K562 (cell line): ENCODE measurements around the gene LCE2C. TPM values are rescaled to one million over a fixed set of nuclear protein-coding genes. Genes with fewer than 3 reads are reported as not detected.

ENCODE experiments used
- ATAC-seq: fragments of 200-7000 bp; cut with Tn5 transposase; 3 replicates; pipeline ENCODE4 v1.9.1; 2020; ENCODE audit warnings: moderate library complexity
- BruUV-seq: library from RNA; stranded (reverse); fragments of 400-500 nt; replicated peaks from 2 replicates; lab custom pipeline; 2021; lab: Mats Ljungman, UMichigan
- CTCF ChIA-PET: fragments of 300-600 bp; formaldehyde crosslinking; extraction: SDS; loops from one replicate; lab custom pipeline; 2021; ENCODE audit warnings: low intra/inter-chr PET ratio; lab: Yijun Ruan, JAX
- POLR2A ChIA-PET: fragments of 300-600, 350-650 bp; sonication (Branson Sonifier 250); formaldehyde crosslinking; extraction: SDS; loops from one replicate; lab custom pipeline; 2021; ENCODE audit warnings: antibody characterized with exemption, inconsistent platforms; lab: Yijun Ruan, JAX
- DNase-seq, 4 experiments: peaks; one replicate each; pipeline versions ENCODE4 v3.0.0 to v3.0.0-alpha.2; 2011 to 2018; ENCODE audit warnings: low spot score in 3 of 4, mixed read lengths in 3 of 4; ENCODE audit errors: extremely low read depth in 1 of 4
- FAIRE-seq: peaks from 2 replicates; lab custom pipeline; 2011; peaks lifted over from hg19 to GRCh38; lab: Jason Lieb, UNC
- H2AFZ ChIP-seq: 2 replicates; pipeline ENCODE4 v1.6.0; 2011; ENCODE audit warnings: low read depth, low read length, control low read depth, inconsistent platforms
- H3K27ac ChIP-seq: fragments of 200-600 bp; 3 replicates; pipeline ENCODE4 v1.8.0; 2011; ENCODE audit warnings: low read depth, mild to moderate bottlenecking, control low read depth, inconsistent platforms, low read length, moderate library complexity, mixed read lengths; ENCODE audit errors: extremely low read depth
- H3K27me3 ChIP-seq, 2 experiments: fragments of 300-600 bp in 1 of 2; 2 replicates in 1 of 2; 3 replicates in 1 of 2; pipeline versions ENCODE4 v1.6.0 to v1.8.0; 2011; ENCODE audit warnings: inconsistent platforms in 2 of 2, low read length in 2 of 2, mild to moderate bottlenecking in 1 of 2, mixed read lengths in 1 of 2, moderate library complexity in 1 of 2; ENCODE audit not compliant: control insufficient read depth in 2 of 2, insufficient read depth in 2 of 2
- H3K36me3 ChIP-seq: fragments of 300-600 bp; 3 replicates; pipeline ENCODE4 v1.8.0; 2011; ENCODE audit warnings: mild to moderate bottlenecking, low read length, inconsistent platforms; ENCODE audit not compliant: control insufficient read depth, insufficient read depth
- H3K4me1 ChIP-seq, 2 experiments: fragments of 200-600 bp in 1 of 2; replicated peaks in 1 of 2; 2 replicates in 1 of 2; 3 replicates in 1 of 2; pipeline versions ENCODE4 v1.5.1 to v1.8.0; 2011; ENCODE audit warnings: inconsistent platforms in 2 of 2, low read length in 2 of 2, mild to moderate bottlenecking in 1 of 2, mixed read lengths in 1 of 2, moderate library complexity in 1 of 2; ENCODE audit not compliant: control insufficient read depth in 2 of 2, insufficient read depth in 2 of 2
- H3K4me2 ChIP-seq: 2 replicates; pipeline ENCODE4 v1.6.1; 2011; ENCODE audit warnings: low read length, control low read depth, inconsistent platforms, mixed read lengths; ENCODE audit not compliant: insufficient read depth
- H3K4me3 ChIP-seq: fragments of 200-600 bp; sonication (generic), shearing (Covaris generic); 2 replicates; pipeline ENCODE4 v1.5.1; 2016; ENCODE audit warnings: control low read depth, inconsistent platforms
- H3K79me2 ChIP-seq: fragments of 200-600 bp; 3 replicates; pipeline ENCODE4 v1.8.0; 2011; ENCODE audit warnings: low read length, inconsistent platforms; ENCODE audit not compliant: control insufficient read depth, insufficient read depth
- H3K9ac ChIP-seq, 2 experiments: 2 replicates each; pipeline versions ENCODE4 v1.6.0 to v1.6.1; 2011; ENCODE audit warnings: low read depth in 2 of 2, low read length in 2 of 2, control low read depth in 1 of 2, inconsistent platforms in 1 of 2, mild to moderate bottlenecking in 1 of 2, mixed read lengths in 1 of 2; ENCODE audit not compliant: insufficient read depth in 1 of 2
- H3K9me1 ChIP-seq: one replicate; pipeline ENCODE4 v1.6.0; 2011; ENCODE audit warnings: inconsistent platforms, mild to moderate bottlenecking, low read length, moderate library complexity; ENCODE audit not compliant: control insufficient read depth, insufficient read depth
- H3K9me3 ChIP-seq: replicated peaks from 2 replicates; pipeline ENCODE4 v1.5.1; 2011; ENCODE audit warnings: low read depth, low read length, inconsistent platforms; ENCODE audit not compliant: control insufficient read depth, insufficient read depth
- H4K20me1 ChIP-seq: replicated peaks from 2 replicates; pipeline ENCODE4 v1.6.1; 2011; ENCODE audit warnings: low read length, inconsistent platforms, mixed read lengths; ENCODE audit not compliant: control insufficient read depth, insufficient read depth
- CHD4 ChIP-seq: fragments of 200-600 bp; sonication (generic); IDR thresholded peaks from 3 replicates; pipeline ENCODE4 v1.6.1; 2012; ENCODE audit warnings: low read depth, mild to moderate bottlenecking, mixed read lengths, low read length, inconsistent platforms; ENCODE audit not compliant: insufficient read depth, insufficient replicate concordance, poor library complexity, severe bottlenecking
- MAZ ChIP-seq, 2 experiments: fragments of 450-650 bp in 1 of 2; sonication (generic) in 1 of 2; formaldehyde crosslinking; IDR thresholded peaks in 1 of 2; conservative IDR thresholded peaks in 1 of 2; 2 replicates each; pipeline versions ENCODE4 v1.4.0 to v1.5.0; 2020; ENCODE audit warnings: mild to moderate bottlenecking in 1 of 2, missing genetic modification reagents in 1 of 2
- STAT5B ChIP-seq: fragments of 250-450 bp; sonication (Bioruptor Pico); IDR thresholded peaks from 2 replicates; pipeline ENCODE4 v1.8.0; 2021; ENCODE audit warnings: mild to moderate bottlenecking, inconsistent platforms
- ZNF699 ChIP-seq: fragments of 250-450 bp; sonication (Bioruptor Pico); IDR thresholded peaks from 2 replicates; pipeline ENCODE4 v1.8.0; 2021; ENCODE audit warnings: mild to moderate bottlenecking, moderate library complexity; ENCODE audit not compliant: insufficient replicate concordance
- ZZZ3 ChIP-seq: fragments of 450-650 bp; IDR thresholded peaks from 2 replicates; pipeline ENCODE4 v1.6.1; 2016; ENCODE audit warnings: antibody characterized with exemption, mild to moderate bottlenecking, moderate library complexity
- WGBS: fragments of 100-300 bp; shearing (Covaris generic); methylation state at CpG from one replicate; pipeline ENCODE4 v1.1.6; 2016; ENCODE audit warnings: low coverage, mixed read lengths; ENCODE audit not compliant: insufficient coverage; ENCODE audit errors: missing lambda C conversion rate; 5-methylcytosine and 5-hydroxymethylcytosine counted together
- in situ Hi-C: fragments of 300-500 bp; cut with MboI; formaldehyde crosslinking; loops from 4 replicates; pipeline ENCODE4 v1.15.0; 2018; ENCODE audit warnings: inconsistent platforms, mixed read lengths
- intact Hi-C: fragments of 100-400 bp; cut with micrococcal nuclease; formaldehyde crosslinking; loops from 2 replicates; pipeline ENCODE4 v1.14.2; 2022
- polyA plus RNA-seq, 8 experiments: library from polyadenylated mRNA; depleted of rRNA in 4 of 8; stranded (reverse) in 5 of 8; unstranded in 3 of 8; fragments of >200 nt; fragmentation: Nextera tagmentation in 2 of 8; fragmentation: Illumina TruSeq in 1 of 8; extraction: Ambion mirVana in 2 of 8; extraction: Trizol in 1 of 8; gene quantifications; 2 replicates each; pipeline versions ENCODE4 v1.2.1 to v1.2.3, GENCODE V29; 2011 to 2014; ENCODE audit warnings: inconsistent platforms in 1 of 8, missing spikeins in 1 of 8
- total RNA-seq, 7 experiments: library from RNA; depleted of rRNA in 6 of 7; stranded (reverse); fragments of >200 nt in 6 of 7; fragmentation: Illumina TruSeq in 2 of 7; extraction: Trizol in 2 of 7; gene quantifications; 2 replicates each; pipeline versions ENCODE4 v1.2.1 to v1.2.3, GENCODE V29; 2011 to 2021; ENCODE audit warnings: low replicate concordance in 1 of 7
- TF ChIP-seq, protein P1 (sequence below), 3 experiments: IDR thresholded peaks in 2 of 3; conservative IDR thresholded peaks in 1 of 3; 2 replicates each; pipeline ENCODE4 v1.5.1; 2011 to 2012; ENCODE audit warnings: low read length in 3 of 3, mild to moderate bottlenecking in 3 of 3, control low read depth in 2 of 3, improper control_type of control experiment in 1 of 3, inconsistent platforms in 1 of 3, low read depth in 1 of 3, mixed read lengths in 1 of 3, moderate library complexity in 1 of 3; ENCODE audit not compliant: insufficient read depth in 2 of 3
- TF ChIP-seq, protein P2 (sequence below), 2 experiments: fragments of 200-800 bp in 1 of 2; sonication (Bioruptor generic) in 1 of 2; sonication (generic) in 1 of 2; formaldehyde crosslinking in 1 of 2; IDR thresholded peaks in 1 of 2; conservative IDR thresholded peaks in 1 of 2; 2 replicates each; pipeline versions ENCODE4 v1.5.0 to v1.6.1; 2016 to 2020; ENCODE audit warnings: missing compliant biosample characterization in 1 of 2, missing genetic modification characterization in 1 of 2, missing genetic modification reagents in 1 of 2

Gene LCE2C
- total and polyA plus RNA-seq, 9 of the 15 experiments (the other 6 are each of a cell fraction or from before 2014, with no cell fraction given): not detected

DNA sequence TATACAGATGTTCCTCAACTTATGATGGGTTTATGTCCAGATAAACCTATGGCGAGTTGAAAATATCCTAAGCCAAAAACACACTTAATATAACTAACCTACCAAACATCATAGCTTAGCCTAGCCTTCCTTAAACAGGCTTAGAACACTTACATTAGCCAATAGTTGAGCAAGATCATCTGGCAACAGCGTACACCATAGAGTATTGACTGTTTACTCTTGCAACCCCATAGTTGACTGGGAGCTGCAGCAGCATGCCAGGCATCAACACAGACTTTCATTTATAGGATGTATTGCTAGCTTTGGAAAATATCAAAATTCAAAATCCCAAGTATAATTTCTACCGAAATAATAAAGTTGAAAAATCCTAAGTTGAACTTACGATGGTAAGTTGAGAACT lies 17.4 kb upstream of the LCE2C start (continued):
- TF ChIP-seq, protein P1, sequence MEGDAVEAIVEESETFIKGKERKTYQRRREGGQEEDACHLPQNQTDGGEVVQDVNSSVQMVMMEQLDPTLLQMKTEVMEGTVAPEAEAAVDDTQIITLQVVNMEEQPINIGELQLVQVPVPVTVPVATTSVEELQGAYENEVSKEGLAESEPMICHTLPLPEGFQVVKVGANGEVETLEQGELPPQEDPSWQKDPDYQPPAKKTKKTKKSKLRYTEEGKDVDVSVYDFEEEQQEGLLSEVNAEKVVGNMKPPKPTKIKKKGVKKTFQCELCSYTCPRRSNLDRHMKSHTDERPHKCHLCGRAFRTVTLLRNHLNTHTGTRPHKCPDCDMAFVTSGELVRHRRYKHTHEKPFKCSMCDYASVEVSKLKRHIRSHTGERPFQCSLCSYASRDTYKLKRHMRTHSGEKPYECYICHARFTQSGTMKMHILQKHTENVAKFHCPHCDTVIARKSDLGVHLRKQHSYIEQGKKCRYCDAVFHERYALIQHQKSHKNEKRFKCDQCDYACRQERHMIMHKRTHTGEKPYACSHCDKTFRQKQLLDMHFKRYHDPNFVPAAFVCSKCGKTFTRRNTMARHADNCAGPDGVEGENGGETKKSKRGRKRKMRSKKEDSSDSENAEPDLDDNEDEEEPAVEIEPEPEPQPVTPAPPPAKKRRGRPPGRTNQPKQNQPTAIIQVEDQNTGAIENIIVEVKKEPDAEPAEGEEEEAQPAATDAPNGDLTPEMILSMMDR (IDR thresholded peaks at IDR 0.05 in 2 of 3, conservative IDR thresholded peaks at IDR 0.05 in 1 of 3; ENCODE audit: insufficient read depth in 2 of 3, low read depth in 1 of 3, low read length in 3 of 3): no peak

DNA sequence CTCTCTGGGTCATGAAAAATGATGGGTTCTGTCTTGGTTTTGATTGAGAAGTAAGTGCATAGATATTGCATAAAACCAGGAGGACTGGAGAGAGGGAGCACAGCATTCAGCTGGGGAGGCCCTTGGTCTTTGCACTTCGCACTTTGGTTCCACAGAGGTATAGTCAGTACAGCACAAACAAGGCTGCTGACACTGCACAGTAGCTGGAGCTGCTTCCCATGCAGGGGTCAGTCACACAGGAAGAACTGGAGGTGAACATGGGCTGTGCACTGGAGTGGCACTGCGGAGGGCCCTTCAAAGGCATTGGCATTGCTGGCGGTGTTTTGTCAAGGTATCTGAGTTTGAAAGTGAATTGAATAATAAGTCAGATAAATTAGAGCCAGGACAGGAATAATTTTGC lies 16.4 kb upstream of the LCE2C start:
- Histone ChIP-seq H3K36me3 (no peaks in the 10 kb centered on the region), H3K79me2 (no peaks in the 10 kb centered on the region), H3K9me1 (no peaks in the 10 kb centered on the region), H4K20me1 (no peaks in the 10 kb centered on the region), H2AFZ (no peak overlapping the region), H3K4me1 (no peaks in the 10 kb centered on the region), H3K27me3 (no peaks in the 10 kb centered on the region), H3K9ac (no peak overlapping the region), H3K4me3 (no peak overlapping the region), H3K9me3 (no peaks in the 10 kb centered on the region), H3K27ac (no peak overlapping the region), H3K4me2 (no peak overlapping the region)
- intact Hi-C loops: loop anchor here (10.0 kb wide), 2 partner anchors 86 to 536 kb away; no protein-coding TSS in a partner anchor
- ATAC-seq: no peak
- 0% methylated on average over 3 of the region's 3 CpGs for WGBS
- POLR2A ChIA-PET: interaction anchor here (0.6 kb wide), 1 partner anchor 119 kb away, joined by 4 read pairs; no protein-coding TSS in a partner anchor
- no peak for FAIRE-seq
- TF ChIP-seq ZZZ3 (no peak), MAZ (CRISPR knock-in tag; conservative IDR thresholded peaks at IDR 0.05 in 1 of 2, IDR thresholded peaks at IDR 0.05 in 1 of 2) (no peak), STAT5B (CRISPR knock-in tag) (no peak), CHD4 (no peak), ZNF699 (CRISPR knock-in tag) (no peak)
- TF ChIP-seq, protein P2, sequence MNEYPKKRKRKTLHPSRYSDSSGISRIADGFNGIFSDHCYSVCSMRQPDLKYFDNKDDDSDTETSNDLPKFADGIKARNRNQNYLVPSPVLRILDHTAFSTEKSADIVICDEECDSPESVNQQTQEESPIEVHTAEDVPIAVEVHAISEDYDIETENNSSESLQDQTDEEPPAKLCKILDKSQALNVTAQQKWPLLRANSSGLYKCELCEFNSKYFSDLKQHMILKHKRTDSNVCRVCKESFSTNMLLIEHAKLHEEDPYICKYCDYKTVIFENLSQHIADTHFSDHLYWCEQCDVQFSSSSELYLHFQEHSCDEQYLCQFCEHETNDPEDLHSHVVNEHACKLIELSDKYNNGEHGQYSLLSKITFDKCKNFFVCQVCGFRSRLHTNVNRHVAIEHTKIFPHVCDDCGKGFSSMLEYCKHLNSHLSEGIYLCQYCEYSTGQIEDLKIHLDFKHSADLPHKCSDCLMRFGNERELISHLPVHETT (CRISPR knock-in tag; conservative IDR thresholded peaks at IDR 0.05 in 1 of 2, IDR thresholded peaks at IDR 0.05 in 1 of 2): no peak
- CTCF ChIA-PET: no interaction called here
- in situ Hi-C loops: loop anchor here (10.0 kb wide), 1 partner anchor 566 kb away; no protein-coding TSS in a partner anchor
- no peak for DNase-seq
- BruUV-seq: no TSS peak
